Fibroblast of lung (primary cell): ENCODE results near the gene TAP2. TPM values are rescaled to one million over a fixed set of nuclear protein-coding genes. Genes with fewer than 3 reads are reported as not detected.

ENCODE experiments used
- DNase-seq, 2 donors: peaks; one replicate each; pipeline versions ENCODE4 v3.0.0 to v3.0.0-alpha.2; 2010; ENCODE audit warnings: low read depth in 2 of 2
- H2AFZ ChIP-seq: 2 replicates; pipeline ENCODE4 v1.5.1; 2012; ENCODE audit warnings: low read length, control low read depth, inconsistent platforms
- H3K27ac ChIP-seq: 2 replicates; pipeline ENCODE4 v1.5.1; 2011; ENCODE audit warnings: low read length, control low read depth; ENCODE audit not compliant: insufficient read depth
- H3K27me3 ChIP-seq: 2 replicates; pipeline ENCODE4 v1.5.1; 2011; ENCODE audit warnings: mild to moderate bottlenecking, low read length; ENCODE audit not compliant: control insufficient read depth, insufficient read depth
- H3K36me3 ChIP-seq: 2 replicates; pipeline ENCODE4 v1.5.1; 2011; ENCODE audit warnings: low read length; ENCODE audit not compliant: control insufficient read depth, insufficient read depth
- H3K4me1 ChIP-seq: 2 replicates; pipeline ENCODE4 v1.5.1; 2011; ENCODE audit warnings: low read length; ENCODE audit not compliant: control insufficient read depth, insufficient read depth; ENCODE audit errors: extremely low read depth
- H3K4me2 ChIP-seq: 2 replicates; pipeline ENCODE4 v1.5.1; 2011; ENCODE audit warnings: low read length, control low read depth; ENCODE audit not compliant: insufficient read depth; ENCODE audit errors: extremely low read depth
- H3K4me3 ChIP-seq, 4 experiments: fragments of 200-600 bp in 1 of 4; sonication (generic) in 1 of 4; replicated peaks in 1 of 4; 2 replicates each; pipeline ENCODE4 v1.5.1; 2011 to 2016; ENCODE audit warnings: low read length in 4 of 4, low read depth in 3 of 4, mild to moderate bottlenecking in 3 of 4, control low read depth in 2 of 4, inconsistent platforms in 1 of 4, mixed read lengths in 1 of 4; ENCODE audit not compliant: insufficient read depth in 1 of 4; ENCODE audit errors: control extremely low read depth in 1 of 4
- H3K79me2 ChIP-seq: 2 replicates; pipeline ENCODE4 v1.5.1; 2012; ENCODE audit warnings: mild to moderate bottlenecking, low read length, inconsistent platforms; ENCODE audit not compliant: control insufficient read depth, insufficient read depth
- H3K9ac ChIP-seq: 2 replicates; pipeline ENCODE4 v1.5.1; 2011; ENCODE audit warnings: mild to moderate bottlenecking, low read length, control low read depth; ENCODE audit not compliant: insufficient read depth
- H3K9me3 ChIP-seq: 2 replicates; pipeline ENCODE4 v1.5.1; 2012; ENCODE audit warnings: low read depth, low read length; ENCODE audit not compliant: control insufficient read depth, insufficient read depth
- H4K20me1 ChIP-seq: 2 replicates; pipeline ENCODE4 v1.5.1; 2011; ENCODE audit warnings: low read length; ENCODE audit not compliant: control insufficient read depth, insufficient read depth; ENCODE audit errors: extremely low read depth
- EZH2 ChIP-seq: IDR thresholded peaks from 2 replicates; pipeline ENCODE4 v1.5.1; 2012; ENCODE audit warnings: low read length, control low read depth, mild to moderate bottlenecking; ENCODE audit errors: missing control alignments
- polyA plus RNA-seq, 2 donors: library from polyadenylated mRNA; depleted of rRNA in 1 of 2; stranded (reverse) in 1 of 2; unstranded in 1 of 2; fragments of >200 nt; gene quantifications; 2 replicates each; pipeline ENCODE4 v1.2.1, GENCODE V29; 2011 to 2012; ENCODE audit warnings: missing spikeins in 1 of 2
- total RNA-seq: library from RNA; depleted of rRNA; stranded (reverse); fragments of >200 nt; gene quantifications from 2 replicates; pipeline ENCODE4 v1.2.1, GENCODE V29; 2014
- TF ChIP-seq, protein P1 (sequence below), 2 donors: IDR thresholded peaks in 1 of 2; conservative IDR thresholded peaks in 1 of 2; 1 replicate in 1 of 2; 2 replicates in 1 of 2; pipeline ENCODE4 v1.5.1; 2011 to 2012; ENCODE audit warnings: low read length in 2 of 2, control low read depth in 1 of 2, inconsistent platforms in 1 of 2, low read depth in 1 of 2, mild to moderate bottlenecking in 1 of 2

TAP2 gene
- total and polyA plus RNA-seq, 2 donors (not counting 1 experiment from before 2014, with no cell fraction given), result 20.7 to 27.7 TPM

DNA sequence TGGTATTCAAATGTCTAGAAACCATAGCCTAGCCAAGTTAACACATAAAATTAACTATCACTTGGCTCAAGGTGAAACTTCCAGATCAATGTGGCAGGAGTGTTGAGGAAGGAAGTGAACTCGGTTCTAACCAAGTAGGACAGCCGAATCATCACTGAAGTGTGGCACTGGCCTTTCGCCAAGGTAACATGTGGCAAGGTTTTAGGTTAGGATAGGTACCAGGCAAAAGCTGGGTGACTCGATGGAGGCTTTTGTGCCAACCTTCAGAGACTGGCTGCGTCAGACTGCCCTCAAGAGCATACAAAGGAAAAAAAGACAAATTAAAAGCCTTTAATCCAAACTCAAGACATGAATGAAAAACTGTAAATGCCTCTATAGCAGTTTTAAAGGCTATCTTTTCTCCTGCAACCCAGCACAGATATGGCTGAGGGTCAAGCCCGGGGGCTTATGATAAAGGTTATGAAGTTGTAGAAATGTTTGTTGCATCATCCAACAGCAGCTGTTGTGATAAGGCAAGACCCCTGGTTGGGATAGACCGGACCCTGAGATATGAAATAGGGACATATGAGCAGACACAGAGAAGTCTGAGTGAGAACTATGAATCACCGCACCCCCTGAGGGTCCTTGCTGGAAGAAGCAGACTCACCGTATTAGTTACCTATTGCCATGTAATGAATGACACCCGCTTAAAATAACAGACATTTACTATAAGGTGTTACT lies 27.3 kb upstream of the TAP2 start:
- peaks cover 6% of the 10 kb centered on the region for H3K27me3 ChIP-seq
- H4K20me1 ChIP-seq, result no peaks in the 10 kb centered on the region
- H3K4me2 ChIP-seq, result no peak overlapping the region
- TF ChIP-seq, protein P1, sequence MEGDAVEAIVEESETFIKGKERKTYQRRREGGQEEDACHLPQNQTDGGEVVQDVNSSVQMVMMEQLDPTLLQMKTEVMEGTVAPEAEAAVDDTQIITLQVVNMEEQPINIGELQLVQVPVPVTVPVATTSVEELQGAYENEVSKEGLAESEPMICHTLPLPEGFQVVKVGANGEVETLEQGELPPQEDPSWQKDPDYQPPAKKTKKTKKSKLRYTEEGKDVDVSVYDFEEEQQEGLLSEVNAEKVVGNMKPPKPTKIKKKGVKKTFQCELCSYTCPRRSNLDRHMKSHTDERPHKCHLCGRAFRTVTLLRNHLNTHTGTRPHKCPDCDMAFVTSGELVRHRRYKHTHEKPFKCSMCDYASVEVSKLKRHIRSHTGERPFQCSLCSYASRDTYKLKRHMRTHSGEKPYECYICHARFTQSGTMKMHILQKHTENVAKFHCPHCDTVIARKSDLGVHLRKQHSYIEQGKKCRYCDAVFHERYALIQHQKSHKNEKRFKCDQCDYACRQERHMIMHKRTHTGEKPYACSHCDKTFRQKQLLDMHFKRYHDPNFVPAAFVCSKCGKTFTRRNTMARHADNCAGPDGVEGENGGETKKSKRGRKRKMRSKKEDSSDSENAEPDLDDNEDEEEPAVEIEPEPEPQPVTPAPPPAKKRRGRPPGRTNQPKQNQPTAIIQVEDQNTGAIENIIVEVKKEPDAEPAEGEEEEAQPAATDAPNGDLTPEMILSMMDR (conservative IDR thresholded peaks at IDR 0.05 in 1 of 2, IDR thresholded peaks at IDR 0.05 in 1 of 2; ENCODE audit: low read depth in 1 of 2, low read length in 2 of 2), result no peak
- no peak for TF ChIP-seq EZH2
- no peaks in the 10 kb centered on the region for H3K4me1 ChIP-seq
- H3K9me3 ChIP-seq, result no peaks in the 10 kb centered on the region
- no peak for DNase-seq
- no peak overlapping the region for H3K27ac ChIP-seq
- no peak overlapping the region for H2AFZ ChIP-seq
- H3K4me3 ChIP-seq, result no peak overlapping the region
- no peaks in the 10 kb centered on the region for H3K79me2 ChIP-seq
- H3K36me3 ChIP-seq, result no peaks in the 10 kb centered on the region
- no peak overlapping the region for H3K9ac ChIP-seq

DNA sequence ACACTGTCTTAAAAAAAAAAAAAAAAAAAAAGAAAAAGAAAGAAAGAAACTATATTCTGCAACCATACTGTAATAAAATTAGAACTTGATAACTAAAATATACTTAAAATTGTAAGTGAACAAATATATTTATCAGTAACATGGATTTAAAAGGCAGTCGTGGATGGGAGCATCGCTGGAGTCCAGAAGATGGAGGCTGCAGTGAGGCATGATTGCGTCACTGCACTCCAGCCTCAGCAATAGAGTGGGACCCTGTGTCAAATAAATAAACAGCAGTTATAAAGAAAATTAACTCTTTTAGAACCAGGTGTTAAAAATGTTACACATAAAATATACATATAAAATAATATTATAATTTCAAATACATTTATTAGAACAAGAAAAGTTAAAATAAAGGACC lies 24.2 kb upstream of the TAP2 start:
- H3K4me1 ChIP-seq, result no peaks in the 10 kb centered on the region
- H3K27ac ChIP-seq, result no peak overlapping the region
- no peak overlapping the region for H3K4me2 ChIP-seq
- DNase-seq, result no peak
- H2AFZ ChIP-seq, result no peak overlapping the region
- no peaks in the 10 kb centered on the region for H3K9me3 ChIP-seq
- H3K9ac ChIP-seq, result no peak overlapping the region
- H3K4me3 ChIP-seq, result no peak overlapping the region
- TF ChIP-seq EZH2, result no peak
- TF ChIP-seq, protein P1 (conservative IDR thresholded peaks at IDR 0.05 in 1 of 2, IDR thresholded peaks at IDR 0.05 in 1 of 2; ENCODE audit: low read depth in 1 of 2, low read length in 2 of 2), result no peak
- no peaks in the 10 kb centered on the region for H4K20me1 ChIP-seq
- no peaks in the 10 kb centered on the region for H3K27me3 ChIP-seq
- H3K79me2 ChIP-seq, result no peaks in the 10 kb centered on the region
- no peaks in the 10 kb centered on the region for H3K36me3 ChIP-seq

DNA sequence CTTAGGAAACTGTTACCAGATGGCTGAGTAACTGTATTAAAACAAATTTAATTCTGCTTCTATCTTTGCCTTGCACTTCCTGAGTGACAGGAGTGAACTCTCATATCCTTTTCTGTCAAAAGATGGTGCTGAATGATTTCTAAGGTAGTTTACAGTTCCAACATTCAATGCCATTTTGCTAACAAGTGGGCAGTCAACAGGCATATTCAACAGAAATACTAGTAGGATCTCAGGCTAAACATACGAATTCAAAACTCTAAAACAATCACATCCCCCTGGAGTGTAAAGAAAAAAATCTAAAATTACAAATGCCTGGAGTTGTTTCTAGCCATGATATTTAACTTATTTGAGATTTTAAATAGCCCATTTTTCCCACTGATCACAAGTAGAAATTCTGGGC lies 22.1 kb upstream of the TAP2 start:
- H2AFZ ChIP-seq, result no peak overlapping the region
- H3K27me3 ChIP-seq, result no peaks in the 10 kb centered on the region
- no peak for DNase-seq
- H3K9ac ChIP-seq, result no peak overlapping the region
- H3K36me3 ChIP-seq, result no peaks in the 10 kb centered on the region
- TF ChIP-seq, protein P1 (conservative IDR thresholded peaks at IDR 0.05 in 1 of 2, IDR thresholded peaks at IDR 0.05 in 1 of 2; ENCODE audit: low read depth in 1 of 2, low read length in 2 of 2), result no peak
- TF ChIP-seq EZH2, result no peak
- no peak overlapping the region for H3K4me2 ChIP-seq
- no peaks in the 10 kb centered on the region for H3K4me1 ChIP-seq
- no peak overlapping the region for H3K27ac ChIP-seq
- no peaks in the 10 kb centered on the region for H3K79me2 ChIP-seq
- no peaks in the 10 kb centered on the region for H3K9me3 ChIP-seq
- no peak overlapping the region for H3K4me3 ChIP-seq
- H4K20me1 ChIP-seq, result no peaks in the 10 kb centered on the region
